Measurements from ENCODE around the gene DUOX1. TPM values are rescaled to one million over a fixed set of nuclear protein-coding genes. Genes with fewer than 3 reads are reported as not detected.

Gene DUOX1
- total RNA-seq, 3 donors from 2014 or later (not counting 1 experiment from before 2014, with no cell fraction given) = 0.20 TPM; not detected in 2

Other genes with a start within 250 kb of the DUOX1 start
- gene TERB2, start 173.3 kb upstream of the DUOX1 start, total RNA-seq = under 1 TPM in 1 of 3 donors, not detected in 2; 0.48 TPM
- 1 to 10 TPM; 2.6 to 5.7 (median 2.8) TPM for gene SORD, start 106.8 kb upstream of the DUOX1 start, total RNA-seq
- 1 to 10 TPM in 1 of 3 donors, not detected in 2; 2.5 TPM for gene DUOX2, start 15.8 kb upstream of the DUOX1 start, total RNA-seq
- gene DUOXA2, start 15.7 kb upstream of the DUOX1 start, total RNA-seq = not detected
- under 1 TPM in 2 of 3 donors, not detected in 1; 0.39 to 0.40 TPM for gene DUOXA1, start 115 bp upstream of the DUOX1 start, total RNA-seq
- gene SHF, start 58.0 kb downstream of the DUOX1 start, total RNA-seq = 1 to 10 TPM in 2 of 3 donors, under 1 TPM in 1; 0.94 to 2.4 (median 1.7) TPM
- not detected for gene SLC28A2, start 122.2 kb downstream of the DUOX1 start, total RNA-seq
- 1 to 10 TPM; 1.3 to 2.1 (median 2.0) TPM for gene GATM, start 248.6 kb downstream of the DUOX1 start, total RNA-seq

All from natural killer cell (primary cell).